Measurements from ENCODE around the gene PARVG. TPM values are rescaled to one million over a fixed set of nuclear protein-coding genes. Genes with fewer than 3 reads are reported as not detected.

The PARVG gene
- total and polyA plus RNA-seq, 2 donors (not counting 3 experiments of a cell fraction or from before 2014, with no cell fraction given), result 0.82 TPM; not detected in 1

DNA sequence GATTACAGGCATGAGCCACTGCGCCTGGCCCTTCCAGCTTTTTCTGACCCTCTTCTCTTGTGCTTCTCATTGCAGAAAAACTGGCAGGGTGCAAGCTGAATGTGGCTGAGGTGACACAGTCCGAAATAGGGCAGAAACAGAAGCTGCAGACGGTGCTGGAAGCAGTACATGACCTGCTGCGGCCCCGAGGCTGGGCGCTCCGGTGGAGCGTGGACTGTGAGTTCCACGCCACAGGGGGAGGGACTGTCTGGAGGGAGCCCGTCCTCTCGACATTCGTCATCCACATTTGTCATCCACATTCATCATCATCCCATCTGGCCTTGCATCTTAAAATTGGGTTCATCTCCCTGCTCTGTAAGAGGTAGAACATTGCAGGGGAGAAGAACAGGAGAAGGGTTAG lies 49.3 kb upstream of the PARVG start:
- Histone ChIP-seq H3K9ac (replicated peaks; ENCODE audit: extremely low read depth, insufficient read depth, low read length) (no peak overlapping the region), H3K4me2 (ENCODE audit: insufficient read depth, low read length) (no peak overlapping the region)
- POLR2A ChIA-PET, result no interaction called here

More for the DNA sequence above, 49.3 kb upstream of the PARVG start:
- dilution Hi-C loops (cut with MboI; ENCODE audit: extremely low pct_ligation_motif_present, low sequenced_read_pairs) (no loop called here), intact Hi-C loops (cut with micrococcal nuclease) (no loop called here)
- no peak for TF ChIP-seq POLR2AphosphoS5 (IDR thresholded peaks at IDR 0.05; ENCODE audit: insufficient read depth, low read depth, low read length)
- no peak for TF ChIP-seq EZH2 (IDR thresholded peaks at IDR 0.05; ENCODE audit: borderline replicate concordance, low read depth, low read length, severe bottlenecking)
- TF ChIP-seq, protein P1, sequence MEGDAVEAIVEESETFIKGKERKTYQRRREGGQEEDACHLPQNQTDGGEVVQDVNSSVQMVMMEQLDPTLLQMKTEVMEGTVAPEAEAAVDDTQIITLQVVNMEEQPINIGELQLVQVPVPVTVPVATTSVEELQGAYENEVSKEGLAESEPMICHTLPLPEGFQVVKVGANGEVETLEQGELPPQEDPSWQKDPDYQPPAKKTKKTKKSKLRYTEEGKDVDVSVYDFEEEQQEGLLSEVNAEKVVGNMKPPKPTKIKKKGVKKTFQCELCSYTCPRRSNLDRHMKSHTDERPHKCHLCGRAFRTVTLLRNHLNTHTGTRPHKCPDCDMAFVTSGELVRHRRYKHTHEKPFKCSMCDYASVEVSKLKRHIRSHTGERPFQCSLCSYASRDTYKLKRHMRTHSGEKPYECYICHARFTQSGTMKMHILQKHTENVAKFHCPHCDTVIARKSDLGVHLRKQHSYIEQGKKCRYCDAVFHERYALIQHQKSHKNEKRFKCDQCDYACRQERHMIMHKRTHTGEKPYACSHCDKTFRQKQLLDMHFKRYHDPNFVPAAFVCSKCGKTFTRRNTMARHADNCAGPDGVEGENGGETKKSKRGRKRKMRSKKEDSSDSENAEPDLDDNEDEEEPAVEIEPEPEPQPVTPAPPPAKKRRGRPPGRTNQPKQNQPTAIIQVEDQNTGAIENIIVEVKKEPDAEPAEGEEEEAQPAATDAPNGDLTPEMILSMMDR (IDR thresholded peaks at IDR 0.05; ENCODE audit: extremely low read depth in 1 of 2, insufficient read depth in 1 of 2, low read depth in 1 of 2, low read length in 2 of 2), result no peak
- no peak for TF ChIP-seq JUN (IDR thresholded peaks at IDR 0.05; ENCODE audit: borderline replicate concordance, insufficient read depth, insufficient read length, low read depth)
- no peak for TF ChIP-seq POLR2A (IDR thresholded peaks at IDR 0.05; ENCODE audit: low read depth, low read length)
- TF ChIP-seq, protein P2, sequence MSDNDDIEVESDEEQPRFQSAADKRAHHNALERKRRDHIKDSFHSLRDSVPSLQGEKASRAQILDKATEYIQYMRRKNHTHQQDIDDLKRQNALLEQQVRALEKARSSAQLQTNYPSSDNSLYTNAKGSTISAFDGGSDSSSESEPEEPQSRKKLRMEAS (IDR thresholded peaks at IDR 0.05; ENCODE audit: insufficient read depth, insufficient read length), result no peak
- DNase-seq (ENCODE audit: low read depth, low spot score) (no peak), FAIRE-seq (no peak)
- no peaks in the 10 kb centered on the region for H3K9me3 ChIP-seq (replicated peaks; ENCODE audit: control insufficient read depth, insufficient read depth, low read length)
- peaks cover 47% of the 10 kb centered on the region for H3K4me1 ChIP-seq (ENCODE audit: control insufficient read depth, extremely low read depth, insufficient read depth, low read length)
- no peak overlapping the region for H3K4me3 ChIP-seq (replicated peaks in 1 of 3; ENCODE audit: insufficient read depth in 1 of 3, low read depth in 1 of 3, low read length in 3 of 3)
- H3K79me2 ChIP-seq (ENCODE audit: control insufficient read depth, insufficient read depth, low read length), result peaks cover 10% of the 10 kb centered on the region
- H3K27me3 ChIP-seq (ENCODE audit: control insufficient read depth in 2 of 2, insufficient read depth in 2 of 2, low read length in 2 of 2), result no peaks in the 10 kb centered on the region
- H3K36me3 ChIP-seq (ENCODE audit: control insufficient read depth in 2 of 2, extremely low read depth in 1 of 2, insufficient read depth in 2 of 2, low read length in 2 of 2), result peaks cover 8 to 22% of the 10 kb centered on the region in 2 experiments
- H3K9me1 ChIP-seq (replicated peaks; ENCODE audit: control insufficient read depth, extremely low read depth, insufficient read depth, low read length), result no peaks in the 10 kb centered on the region
- H3K27ac ChIP-seq (ENCODE audit: insufficient read depth, low read depth, low read length), result no peak overlapping the region
- BruUV-seq (replicated peaks), result no TSS peak
- H4K20me1 ChIP-seq (replicated peaks; ENCODE audit: control insufficient read depth, extremely low read depth, insufficient read depth, low read length), result peaks cover 3% of the 10 kb centered on the region
- CTCF ChIA-PET, result no interaction called here
- no peak overlapping the region for H2AFZ ChIP-seq (ENCODE audit: low read depth, low read length)

Measured in endothelial cell of umbilical vein (primary cell).